Activated CD4-positive, CD25-positive, alpha-beta regulatory T cell (primary cell): ENCODE measurements around the gene ASPDH.

ENCODE experiments used
- DNase-seq, 4 experiments: peaks; one replicate each; lab custom pipeline; 2025; lab: John Stamatoyannopoulos, UW

ASPDH gene

DNA sequence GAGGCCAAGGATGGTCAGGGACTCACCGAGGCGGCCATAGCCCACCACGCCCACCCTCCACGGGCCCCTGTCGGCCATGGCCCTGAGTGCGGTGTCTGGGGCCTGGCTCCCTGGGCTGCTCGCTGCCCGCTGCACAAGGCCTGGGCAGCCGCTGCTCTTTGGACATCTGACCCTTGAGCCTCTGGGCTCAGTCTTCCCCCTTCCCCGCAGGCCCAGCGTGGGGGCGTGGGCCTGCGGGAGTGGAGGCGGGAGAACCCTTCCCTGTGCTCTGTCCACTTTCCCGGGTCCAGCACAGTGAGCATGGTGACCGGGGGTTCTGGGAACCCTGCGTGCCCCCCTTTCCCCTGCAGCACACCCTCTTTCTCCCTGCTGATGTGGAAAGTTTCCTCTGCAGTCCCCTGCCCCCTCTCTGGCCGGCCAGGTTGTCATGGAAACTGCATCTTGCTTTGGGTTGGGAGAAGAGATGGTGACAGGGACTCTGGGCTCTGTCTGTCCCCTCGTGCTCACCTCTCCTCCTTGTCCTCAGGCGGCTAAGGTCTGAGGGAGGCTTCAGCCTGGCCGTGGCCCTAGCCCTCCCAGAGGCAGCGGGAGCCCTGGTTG lies at the start of gene ASPDH:
Gene ASPDH, minus strand, starts transcription at position 168 of the 600 bp plus-strand sequence. Its CDS starts 90 bp downstream, at position 78.
- no peak for DNase-seq

DNA sequence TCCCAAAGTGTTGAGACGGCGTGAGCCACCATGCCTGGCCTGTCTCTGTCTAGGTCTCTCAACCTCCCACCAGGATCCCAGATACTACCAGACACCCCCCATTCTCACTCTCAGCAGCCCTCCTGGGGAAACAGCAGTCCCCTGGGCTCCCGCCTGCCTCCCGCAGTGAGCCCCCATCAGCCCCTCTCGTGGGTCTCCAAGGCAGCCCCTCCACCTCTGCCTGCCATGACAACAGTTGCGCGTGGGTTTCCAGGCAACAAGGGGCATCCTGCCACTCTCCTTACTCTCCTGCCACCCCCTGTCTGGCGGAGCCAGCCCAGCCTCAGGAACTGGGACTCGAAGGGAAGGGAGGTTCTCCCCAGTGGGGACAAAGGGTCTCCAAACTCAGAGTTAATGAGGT lies 49.3 kb upstream of the ASPDH start:
- DNase-seq, result no peak

DNA sequence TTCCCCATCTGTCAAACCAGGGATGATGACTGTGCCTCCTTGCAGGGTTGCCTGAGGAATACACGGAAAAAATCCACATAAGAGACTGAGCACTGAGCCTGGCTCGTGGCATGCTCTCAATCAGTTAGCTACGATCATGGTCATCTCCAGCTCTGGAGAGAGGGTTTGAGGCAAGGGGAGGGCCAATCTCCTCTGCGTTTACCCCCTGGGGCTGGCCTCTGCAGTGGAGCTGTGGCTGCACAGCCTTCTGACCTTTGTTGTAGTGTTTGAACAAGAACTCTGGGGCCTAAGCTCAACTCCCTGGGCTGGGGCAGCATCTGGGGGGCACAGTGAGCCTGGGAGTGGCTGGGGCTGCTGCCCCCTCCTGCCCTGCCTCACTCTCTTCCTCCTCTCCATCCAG lies 48.6 kb upstream of the ASPDH start:
- no peak for DNase-seq

DNA sequence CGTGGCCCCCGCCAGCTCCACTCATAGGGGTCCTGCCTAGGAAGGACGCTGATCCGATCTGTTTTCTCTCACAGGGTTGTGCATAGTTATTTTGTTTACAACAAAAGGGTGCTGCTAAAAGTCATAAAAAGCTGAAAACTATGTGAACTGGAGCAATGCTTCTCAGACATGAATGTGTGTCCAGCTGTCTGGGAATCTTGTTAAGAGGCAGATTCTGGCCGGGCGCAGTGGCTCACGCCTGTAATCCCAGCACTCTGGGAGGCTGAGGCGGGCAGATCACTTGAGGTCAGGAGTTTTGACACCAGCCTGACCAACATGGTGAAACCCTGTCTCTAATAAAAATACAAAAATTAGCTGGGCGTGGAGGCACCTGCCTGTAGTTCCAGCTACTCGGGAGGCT lies 45.9 kb upstream of the ASPDH start:
- no peak for DNase-seq

DNA sequence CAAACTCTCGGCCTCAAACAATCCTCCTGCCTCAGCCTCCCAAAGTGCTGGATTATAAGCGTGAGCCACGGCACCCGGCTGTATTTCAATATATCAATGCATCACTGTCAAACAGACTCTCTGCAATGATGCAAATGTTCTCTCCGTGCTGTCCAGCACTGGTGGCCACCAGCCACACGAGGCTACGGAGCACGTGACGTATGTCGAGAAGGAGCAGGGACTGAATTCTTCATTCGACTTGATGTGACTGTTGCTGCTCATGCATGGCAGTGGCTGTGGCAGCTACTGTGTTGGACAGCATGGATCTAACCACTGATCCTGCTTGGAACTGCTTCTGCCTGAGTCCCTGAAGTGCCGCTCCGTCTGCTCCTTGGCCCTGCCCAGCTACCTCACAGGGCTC lies 44.7 kb upstream of the ASPDH start:
- DNase-seq, result no peak

DNA sequence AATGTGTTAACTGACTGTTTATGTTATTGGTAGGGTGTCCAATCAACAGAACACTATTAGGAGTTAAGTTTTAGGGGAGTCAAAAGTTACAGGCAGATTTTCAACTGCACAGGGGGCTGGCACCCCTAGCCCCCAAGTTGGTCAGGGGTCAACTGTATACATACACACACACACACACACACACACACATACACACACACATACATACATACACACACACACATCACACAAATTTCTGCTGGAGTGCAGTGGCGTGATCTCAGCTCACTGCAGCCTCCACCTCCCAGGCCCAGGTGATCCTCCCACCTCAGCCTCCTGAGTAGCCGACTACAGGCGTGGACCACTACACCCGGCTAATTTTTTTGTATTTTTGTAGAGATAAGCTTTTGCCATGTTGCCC lies 44.3 kb upstream of the ASPDH start:
- no peak for DNase-seq

DNA sequence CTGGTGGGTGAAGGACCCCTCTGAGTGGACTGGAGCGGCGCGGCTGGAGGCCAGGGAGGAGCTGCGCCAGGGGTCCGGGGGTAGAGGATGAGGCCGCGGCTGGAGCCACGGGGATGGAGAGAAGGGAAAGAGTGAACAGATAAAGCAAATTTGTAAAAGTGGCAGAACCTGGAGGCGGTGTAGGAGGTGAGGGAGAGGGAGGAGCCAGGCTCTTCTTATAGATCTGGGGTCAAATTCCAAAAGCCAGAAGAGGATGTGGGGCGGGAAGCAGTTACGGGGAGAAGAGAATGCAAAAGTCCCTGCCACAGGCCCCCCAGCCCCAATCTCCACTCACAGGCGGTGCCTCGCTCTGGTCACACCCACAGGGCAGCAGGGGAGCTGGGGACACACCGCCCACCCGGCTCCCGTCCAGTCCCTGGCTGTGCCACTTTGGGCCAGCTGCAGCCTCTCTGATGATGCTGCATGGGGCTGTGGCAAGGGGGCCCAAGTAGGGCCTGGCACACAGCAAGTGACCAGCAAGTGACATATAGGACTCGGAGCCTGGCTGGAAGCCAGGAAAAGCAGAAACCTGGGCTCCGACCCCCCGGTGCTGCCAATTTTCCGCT lies 43.4 kb upstream of the ASPDH start:
- no peak for DNase-seq

DNA sequence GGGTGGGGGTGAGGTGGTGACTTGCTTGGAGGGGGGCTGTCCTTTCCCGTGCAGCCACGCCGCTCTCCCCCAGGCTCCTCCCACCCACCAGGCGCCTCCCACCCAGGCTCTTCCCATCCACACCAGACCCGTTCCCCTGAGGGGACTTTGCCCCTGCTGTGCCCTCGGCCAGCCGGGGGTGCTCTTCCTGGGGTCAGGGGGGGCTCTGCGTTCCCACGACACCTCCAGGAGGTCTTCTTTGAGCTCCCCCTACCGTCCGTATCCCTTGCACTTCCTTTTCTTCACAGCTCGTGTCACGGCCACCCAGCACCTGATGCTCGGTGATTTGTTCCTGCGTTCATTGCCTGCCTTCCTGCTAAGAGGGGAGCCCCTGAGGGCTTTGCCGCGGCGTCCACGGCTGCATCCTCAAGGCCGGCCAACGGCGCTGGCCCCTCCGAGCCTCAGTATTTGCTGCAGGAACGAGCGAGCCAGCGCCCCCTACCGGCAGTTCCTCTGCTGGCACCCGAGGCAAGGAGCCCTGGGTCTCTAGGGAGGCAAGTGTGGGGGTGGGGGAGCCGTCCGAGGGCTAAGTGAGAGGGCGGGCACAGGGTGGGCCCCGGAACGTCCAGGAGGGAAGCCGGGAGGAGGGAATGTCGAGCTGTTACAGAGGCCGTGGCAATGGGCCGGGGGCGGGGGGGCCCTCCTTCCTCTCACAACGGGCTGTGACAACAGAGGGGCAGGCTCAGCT lies 42.7 kb upstream of the ASPDH start:
- DNase-seq, result peak; percentile 35 to 70 (median 62)

DNA sequence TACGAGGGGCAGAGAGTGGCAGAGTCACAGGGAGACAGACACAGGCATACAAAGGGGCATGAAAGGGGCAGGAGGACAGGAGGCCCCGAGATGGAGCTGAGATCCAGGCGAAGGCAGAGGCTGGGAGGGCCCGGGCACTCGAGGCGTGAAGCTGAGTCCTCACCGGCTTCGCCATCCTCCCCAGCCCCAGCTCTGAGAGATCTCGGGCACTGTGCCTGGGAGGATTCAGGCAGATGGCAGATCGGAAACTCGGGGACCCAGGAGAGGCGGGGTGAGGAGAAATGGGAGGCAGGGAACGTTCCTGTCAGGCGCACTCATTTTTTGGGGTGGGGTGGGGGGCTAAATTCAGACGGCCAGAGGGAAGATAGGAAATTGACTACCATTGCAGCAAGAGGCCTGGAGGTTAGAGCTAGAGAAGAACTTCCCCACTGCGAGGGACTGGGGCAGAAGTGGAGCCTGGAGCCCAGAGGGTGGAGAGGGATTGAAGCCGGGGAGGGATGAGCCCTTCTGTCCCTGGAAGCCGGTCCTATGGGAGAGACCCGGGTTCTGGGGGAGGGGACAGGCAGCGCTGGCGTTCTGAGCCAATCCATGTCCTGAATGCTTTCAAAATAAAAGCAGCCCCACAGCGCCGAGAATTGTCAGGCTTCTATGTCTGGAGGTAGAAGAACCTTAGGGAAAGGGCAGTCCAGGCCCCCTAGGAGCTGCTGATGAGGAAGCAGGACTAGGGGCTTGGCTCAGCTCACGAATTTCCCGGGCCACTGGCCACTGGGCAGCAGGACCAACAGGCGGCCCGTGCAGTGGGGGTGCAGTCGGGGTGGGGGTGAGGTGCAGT lies 42.0 kb upstream of the ASPDH start:
- DNase-seq, result no peak

DNA sequence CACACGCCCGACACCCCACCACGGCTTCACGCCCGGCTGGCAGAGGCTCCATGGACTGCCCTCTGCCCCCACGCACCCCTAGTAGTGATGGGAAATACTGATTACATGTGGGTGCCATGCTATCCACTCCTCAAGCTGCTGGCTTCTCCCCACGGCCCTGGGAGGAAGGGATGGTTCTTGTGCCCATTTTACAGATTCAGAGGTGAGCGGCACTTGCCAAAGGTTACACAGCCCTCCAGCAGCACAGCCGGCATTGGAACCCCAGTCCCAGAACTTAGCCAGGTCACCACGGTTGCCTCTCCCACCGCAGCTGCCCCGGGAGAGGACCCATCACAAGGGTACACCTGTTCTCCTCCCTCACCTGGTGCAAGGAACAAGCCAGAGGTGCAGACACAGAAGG lies 41.3 kb upstream of the ASPDH start:
- no peak for DNase-seq

DNA sequence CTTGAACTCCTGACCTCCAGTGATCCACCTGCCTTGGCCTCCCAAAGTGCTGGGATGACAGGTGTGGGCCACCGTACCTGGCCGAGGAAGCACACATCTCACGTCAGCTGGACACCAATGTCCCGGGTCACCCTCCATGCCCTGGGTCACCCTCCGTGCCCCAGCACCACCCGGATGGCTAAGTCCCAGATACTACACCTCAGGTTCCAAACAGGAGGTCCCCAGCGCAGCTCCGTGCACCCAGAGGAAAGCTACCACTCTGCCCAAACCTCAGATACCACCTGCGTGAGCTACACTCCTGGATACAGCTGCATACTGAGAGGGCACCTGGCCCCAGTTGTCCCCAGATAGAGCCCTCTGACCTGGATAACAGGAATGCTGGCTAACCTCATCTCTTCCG lies 40.5 kb upstream of the ASPDH start:
- DNase-seq, result no peak

DNA sequence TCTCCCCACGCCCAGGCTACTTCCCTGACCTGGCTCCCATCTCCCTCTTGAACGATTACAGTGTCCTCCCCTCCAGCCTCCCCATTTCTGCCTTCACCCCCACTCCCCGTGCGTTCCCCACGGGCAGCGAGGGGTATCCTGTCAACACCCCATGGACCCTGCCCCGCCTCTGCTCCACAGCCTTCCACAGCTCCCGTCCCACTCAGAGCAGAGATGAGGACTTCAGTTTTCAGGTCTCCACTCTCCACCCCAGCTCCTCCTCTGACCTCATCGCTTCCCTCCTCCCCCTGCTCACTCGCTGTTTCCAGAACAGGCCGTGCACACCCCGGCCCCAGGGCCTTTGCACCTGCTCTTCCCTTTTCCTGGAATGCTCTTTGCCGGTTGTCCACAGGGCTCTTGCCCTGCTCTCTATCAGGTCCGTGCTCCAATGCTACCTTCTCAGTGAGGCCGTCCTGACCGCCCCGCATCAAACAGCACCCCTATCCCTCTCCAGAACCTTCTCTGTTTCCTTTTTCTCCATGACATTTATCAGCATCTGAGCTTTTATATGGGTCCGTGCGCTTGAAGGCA lies 39.5 kb upstream of the ASPDH start:
- DNase-seq, result no peak

DNA sequence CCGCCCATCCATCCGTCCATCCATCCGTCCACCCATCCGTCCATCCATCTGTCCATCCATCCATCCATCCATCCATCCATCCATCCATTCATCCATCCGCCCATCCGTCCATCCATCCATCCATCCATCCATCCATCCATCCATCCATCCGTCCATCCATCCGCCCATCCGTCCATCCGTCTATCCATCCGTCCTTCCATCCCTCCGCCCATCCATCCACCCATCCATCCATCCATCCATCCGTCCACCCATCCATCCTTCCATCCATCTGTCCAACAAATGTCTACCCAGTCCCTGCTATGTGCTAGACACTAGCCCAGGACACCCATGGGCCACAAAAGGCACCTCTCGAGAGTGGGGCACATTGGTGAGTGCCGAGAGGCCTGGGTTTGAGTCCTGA lies 38.8 kb upstream of the ASPDH start:
- no peak for DNase-seq

DNA sequence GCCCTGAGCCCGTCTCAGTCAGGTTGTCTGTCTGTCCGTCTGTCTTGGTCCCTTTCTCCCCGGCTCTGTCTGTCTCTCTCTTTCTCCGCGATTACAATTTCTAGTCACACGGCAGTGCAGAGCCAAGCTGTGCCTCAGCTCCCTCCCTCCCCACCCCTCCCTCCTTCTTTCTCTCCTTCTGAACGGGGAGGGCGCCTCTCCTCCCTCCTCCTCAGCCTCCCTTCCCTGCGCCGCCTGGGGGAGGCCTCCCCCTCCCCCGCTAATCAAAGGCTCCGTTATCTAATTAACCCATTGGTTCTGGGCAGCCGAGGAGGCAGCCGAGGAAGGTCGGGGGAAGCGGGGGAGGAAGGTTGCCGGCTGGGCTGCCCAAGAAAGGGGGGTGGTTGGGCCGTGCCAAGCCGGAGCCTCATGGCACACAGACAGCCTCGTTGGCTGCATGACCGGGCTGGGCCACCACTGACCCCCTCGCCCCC lies 38.0 kb upstream of the ASPDH start:
- DNase-seq, result no peak

DNA sequence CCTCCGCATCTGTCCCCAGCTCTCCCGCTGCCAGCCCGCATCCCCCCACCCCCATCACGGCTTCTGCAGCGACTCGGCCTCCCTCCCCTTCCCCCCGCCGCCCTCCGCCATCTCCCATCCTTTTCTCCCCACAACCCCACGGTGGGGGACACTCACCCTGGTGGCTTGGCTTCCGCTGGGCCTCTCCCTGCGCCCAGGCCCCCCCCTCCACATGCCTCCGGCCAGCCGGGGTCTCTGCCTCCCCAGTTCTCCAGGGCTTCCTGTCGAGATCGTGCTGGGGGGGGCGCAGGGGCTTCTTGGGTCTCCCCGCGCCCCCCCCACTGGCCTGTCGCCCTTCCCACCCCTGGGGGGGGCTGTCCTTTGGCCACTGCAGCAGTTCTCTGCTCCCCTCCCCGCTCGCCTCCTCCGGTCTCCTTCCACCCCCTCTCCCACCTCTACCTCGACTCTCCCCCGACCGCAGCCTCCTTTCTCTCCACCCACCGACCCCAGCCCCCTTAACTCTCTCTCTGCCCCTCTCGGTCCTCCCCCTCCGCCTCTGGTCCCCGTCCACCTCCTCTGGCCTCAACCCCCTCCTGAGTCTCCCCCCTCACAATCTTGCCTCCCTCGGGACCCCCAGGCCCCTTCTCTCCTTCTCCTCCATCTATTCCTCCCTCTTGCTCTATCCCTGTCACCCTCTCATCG lies 37.5 kb upstream of the ASPDH start:
- no peak for DNase-seq

DNA sequence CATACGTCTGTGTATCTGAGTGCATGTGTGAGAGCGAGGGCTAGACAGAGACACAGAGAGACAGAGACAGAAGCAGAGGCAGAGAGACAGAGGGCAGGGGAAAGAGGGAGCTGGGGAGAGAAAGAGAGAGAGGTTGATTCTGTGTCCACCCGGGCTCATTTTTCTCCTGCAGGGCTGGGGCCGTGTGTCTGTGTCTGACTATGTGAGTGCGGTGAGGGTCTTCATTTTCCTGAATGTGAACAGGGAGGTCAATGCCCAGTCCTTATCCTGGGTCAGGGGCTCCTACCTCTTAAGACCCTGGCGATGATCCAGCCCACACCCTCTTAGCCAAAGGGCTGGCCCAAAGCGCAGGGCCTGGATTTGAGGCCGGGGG lies 36.9 kb upstream of the ASPDH start:
- DNase-seq, result no peak

DNA sequence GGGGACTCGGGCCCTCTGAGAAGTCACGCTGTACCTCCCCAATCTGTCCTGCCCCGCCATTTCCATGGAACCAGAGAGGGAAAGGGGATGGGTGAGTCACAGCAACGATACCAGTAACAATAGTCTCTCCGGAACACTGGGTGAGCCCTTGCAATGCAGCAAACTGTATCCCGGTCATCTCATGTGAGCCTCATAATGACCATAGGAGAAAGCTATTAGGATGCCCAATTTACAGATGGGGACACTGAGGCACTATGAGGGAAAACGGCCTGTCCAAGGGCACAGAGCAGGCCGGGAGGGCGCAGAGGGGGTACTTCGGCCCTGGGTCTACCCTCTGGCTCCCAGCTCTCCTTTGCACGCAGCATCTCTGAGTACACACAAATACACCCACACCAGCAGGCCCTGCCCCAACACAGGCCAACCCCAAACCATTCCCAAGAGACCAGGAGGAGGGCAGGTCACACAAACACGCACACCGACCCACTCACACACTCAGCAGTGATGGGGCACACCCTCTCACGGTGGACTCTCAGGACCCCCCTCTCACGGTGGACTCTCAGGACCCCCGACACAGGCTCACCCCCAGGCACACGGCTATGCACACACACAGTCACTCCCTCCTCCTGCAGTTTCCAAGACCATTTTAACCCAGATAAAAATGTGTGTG lies 36.3 kb upstream of the ASPDH start:
- no peak for DNase-seq

DNA sequence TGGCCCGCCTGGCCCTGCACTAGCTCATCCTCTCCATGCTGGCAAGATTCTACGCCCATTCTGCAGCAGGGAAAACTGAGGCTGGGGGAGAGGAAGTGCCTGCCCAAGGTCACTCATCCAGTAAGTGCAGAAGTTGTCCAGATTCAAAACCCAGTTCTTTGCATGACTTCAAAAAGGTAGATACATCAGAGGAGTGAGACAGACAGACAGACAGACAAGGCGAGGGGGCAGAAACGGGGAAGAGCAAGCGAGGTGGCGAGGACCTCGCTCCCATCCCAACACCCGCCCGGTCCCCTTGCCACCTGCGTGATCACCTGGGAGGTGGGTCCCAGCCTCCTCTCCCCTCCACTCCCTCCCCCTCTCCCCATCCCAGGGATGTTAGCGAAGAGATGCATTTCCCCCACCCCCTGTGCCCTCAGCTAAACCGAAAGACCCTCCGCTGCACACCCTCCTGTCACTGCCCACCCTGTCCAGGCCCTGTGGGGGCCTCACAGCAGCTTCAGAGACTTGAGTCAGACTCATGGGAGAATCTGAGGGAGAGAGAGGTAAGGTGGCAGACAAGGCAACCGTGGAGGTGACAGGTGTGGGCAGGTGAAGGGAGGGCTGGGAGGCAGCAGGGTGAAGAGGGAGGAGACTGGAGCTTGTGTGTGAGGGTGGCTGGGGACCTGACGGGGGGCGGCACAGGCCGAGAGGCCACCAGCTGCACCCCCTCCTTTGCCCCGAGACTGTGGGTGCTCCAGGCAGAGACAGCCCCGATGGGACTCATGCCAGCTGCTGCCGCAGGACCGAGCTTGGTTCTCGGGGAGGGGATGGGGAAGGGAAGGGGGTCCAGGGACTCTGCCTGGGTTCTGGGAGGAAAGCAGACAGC lies 35.6 kb upstream of the ASPDH start:
- DNase-seq, result no peak

DNA sequence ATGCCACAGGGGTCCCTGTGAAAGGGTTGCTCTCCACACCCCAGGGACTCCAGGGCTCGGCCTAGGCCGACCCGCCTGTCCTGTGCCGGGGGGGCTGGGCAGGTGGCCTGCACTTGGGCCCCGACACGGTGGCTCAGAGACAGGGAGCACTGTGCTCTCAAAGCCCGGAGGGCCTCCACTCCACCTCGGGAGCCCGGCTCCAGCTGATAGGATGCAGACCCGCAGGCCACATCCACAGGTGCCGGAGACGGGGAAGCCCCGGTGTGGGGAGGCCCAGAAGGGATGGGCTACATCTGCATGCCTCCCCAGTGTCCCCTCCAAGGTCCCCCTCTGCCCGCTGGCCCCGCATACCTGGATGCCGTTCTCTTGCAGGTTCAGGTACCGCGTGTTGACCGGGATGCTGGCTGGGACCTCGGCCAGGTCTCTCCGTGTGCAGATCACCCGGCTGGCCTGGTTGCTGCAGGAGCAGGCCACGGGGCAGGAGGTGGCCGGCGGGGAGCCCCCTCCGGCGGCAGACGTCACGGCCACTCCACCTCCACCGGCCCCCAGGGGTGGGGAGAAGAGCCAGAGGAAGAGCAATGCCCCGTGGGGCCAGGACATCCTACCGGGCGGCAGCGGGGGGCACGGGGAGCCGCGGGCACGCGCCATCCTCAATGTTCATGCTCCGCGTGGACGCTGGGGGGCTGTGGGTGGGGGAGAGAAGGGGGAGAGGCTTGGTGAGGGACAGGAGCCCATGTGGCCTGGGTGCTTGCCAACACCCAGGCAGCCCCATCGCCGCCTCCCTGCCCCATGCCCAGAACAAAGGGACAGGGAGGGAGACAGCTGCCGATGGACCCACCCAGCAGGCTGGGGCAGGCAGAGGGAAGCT lies 34.7 kb upstream of the ASPDH start:
- no peak for DNase-seq
